NK-92 (cell line): ENCODE measurements around the gene CISD1.

Experiments
- DNase-seq: peaks from one replicate; lab custom pipeline; 2025; ENCODE audit not compliant: unreplicated experiment; lab: John Stamatoyannopoulos, UW

Gene CISD1

DNA sequence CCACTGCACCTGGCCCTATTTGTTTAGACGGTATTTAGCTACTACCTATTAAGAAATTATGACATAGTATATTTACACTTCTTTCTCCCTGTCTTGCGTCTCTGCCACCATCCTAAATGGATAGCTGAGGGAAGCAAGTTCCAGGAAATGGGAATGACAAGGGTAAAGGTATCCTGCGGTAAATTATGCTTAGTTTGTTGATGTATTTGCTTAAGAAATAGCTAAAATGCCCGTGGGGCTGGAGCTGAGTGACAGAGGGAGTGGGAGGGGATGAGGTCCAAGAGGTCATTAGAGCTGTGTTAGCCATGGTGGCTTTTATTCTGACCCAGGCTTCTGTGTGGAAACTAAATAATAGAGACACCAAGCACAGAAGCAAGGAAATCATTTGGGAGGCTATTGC lies 36.9 kb downstream of the CISD1 start:
- DNase-seq = no peak

DNA sequence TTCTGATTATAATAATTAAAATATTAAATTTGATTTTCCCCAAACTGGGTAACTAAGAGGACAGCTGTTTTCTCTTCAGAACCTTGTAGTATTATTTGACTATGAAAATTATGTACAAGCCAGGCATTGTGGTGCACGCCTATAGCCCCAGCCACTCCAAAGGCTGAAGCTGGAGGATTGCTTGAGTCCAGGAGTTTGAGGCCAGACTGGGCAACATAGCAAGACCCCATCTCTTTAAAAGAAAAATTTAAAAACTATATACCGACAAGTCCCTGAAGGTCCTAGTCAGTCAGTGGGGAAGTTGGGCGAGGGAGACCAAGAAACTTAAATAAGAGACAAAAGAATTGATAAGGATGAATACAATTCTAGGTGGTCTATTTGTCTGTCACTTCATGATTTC lies 38.7 kb downstream of the CISD1 start:
- no peak for DNase-seq

DNA sequence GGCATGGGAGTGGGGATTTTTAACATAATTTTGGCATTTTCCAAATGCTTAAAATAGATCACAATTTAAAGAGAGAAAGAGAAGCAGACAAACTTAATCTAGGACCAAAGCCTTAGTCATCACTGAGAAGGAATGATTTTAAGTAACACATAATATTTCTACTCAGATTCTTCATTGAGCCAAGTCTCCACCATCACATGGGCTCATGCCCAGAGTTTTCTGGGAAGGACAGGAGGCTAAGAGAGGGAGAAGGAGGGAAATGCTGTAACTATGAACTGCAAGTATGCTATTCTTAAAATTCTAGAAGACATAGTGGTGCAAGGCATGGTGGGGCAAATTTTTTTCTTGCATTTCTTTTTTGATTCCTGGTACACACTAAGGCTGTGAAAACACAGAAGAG lies 42.1 kb downstream of the CISD1 start:
- DNase-seq = no peak

GRCh38 chr10:58316874-58317273 lies 47.9 kb downstream of the CISD1 start:
- DNase-seq = no peak

DNA sequence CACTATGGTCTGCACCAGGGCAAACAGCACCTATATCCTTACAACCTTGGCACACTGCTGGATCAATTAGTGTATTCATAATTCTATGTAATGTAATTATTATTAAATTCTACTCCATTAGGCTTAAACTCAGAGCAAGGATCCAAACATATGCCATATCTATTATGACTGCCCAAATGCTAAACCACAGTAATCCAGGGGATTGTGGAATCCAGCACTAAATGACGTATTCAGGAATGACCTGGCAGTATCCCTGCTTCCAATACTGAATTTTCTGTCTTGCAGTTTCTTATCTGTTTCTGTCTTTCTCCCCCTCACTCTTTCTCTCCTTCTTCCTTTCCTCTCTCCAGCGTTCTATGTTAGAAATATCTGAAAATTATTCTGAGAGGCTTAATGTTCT lies 49.4 kb downstream of the CISD1 start:
- DNase-seq = no peak

- no peak for DNase-seq
These were observed 50.6 kb downstream of the CISD1 start for GRCh38 chr10:58319599-58319998.

DNA sequence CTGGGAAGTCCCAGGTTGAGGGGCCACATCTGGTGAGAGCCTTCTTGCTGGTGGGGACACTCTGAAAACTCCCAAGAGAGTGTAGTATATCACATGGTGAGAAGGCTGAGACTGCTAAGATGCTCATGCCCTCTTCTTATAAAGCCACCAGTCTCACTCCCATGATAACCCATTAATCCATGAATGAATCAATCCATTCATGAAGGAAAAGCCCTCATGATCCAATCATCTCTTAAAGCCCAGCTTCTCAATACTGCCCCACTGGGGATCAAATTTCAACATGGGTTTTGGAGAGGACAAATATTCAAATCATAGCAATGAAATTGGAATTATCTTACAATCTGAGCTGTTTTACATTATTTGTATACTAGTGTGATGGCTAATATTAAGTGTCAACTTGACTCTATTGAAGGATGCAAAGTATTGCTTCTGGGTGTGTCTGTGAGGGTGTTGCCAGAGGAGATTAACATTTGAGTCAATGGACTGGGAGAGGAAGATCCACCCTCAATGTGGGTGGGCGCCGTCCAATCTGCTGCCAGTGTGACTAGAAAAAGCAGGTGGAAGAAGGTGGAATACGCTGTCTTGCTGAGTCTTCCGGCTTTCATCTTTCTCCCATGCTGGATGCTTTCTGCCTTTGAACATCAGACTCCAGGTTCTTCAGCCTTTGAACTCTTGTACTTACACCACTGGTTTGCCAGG lies 51.5 kb downstream of the CISD1 start:
- DNase-seq = no peak

GRCh38 chr10:58322072-58322834 lies 53.3 kb downstream of the CISD1 start:
- DNase-seq = no peak

- DNase-seq = no peak
These were observed 53.9 kb downstream of the CISD1 start for GRCh38 chr10:58322835-58323209.

- no peak for DNase-seq
These were observed 58.0 kb downstream of the CISD1 start for GRCh38 chr10:58326967-58327381.

GRCh38 chr10:58328233-58328632 lies 59.3 kb downstream of the CISD1 start:
- no peak for DNase-seq

DNA sequence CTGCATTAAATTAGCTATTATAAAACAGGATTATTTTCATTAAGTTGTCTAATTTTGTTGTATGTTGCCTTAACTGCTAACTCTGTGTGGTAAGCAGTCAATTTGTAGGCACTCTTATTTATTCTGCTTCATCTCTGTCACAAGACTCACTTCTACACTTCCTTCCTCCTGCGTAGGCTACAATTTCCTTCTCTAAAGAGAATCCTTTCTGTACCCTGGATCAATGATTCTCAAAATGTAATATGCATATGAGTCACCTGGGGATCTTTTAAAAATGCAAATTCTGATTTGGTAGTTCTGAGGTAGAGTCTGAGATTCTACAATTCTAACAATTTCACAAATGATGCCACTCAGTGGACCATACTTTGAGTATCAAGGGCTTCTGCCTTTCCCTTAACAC lies 61.5 kb downstream of the CISD1 start:
- no peak for DNase-seq

- no peak for DNase-seq
These were observed 62.7 kb downstream of the CISD1 start for GRCh38 chr10:58331646-58332045.

DNA sequence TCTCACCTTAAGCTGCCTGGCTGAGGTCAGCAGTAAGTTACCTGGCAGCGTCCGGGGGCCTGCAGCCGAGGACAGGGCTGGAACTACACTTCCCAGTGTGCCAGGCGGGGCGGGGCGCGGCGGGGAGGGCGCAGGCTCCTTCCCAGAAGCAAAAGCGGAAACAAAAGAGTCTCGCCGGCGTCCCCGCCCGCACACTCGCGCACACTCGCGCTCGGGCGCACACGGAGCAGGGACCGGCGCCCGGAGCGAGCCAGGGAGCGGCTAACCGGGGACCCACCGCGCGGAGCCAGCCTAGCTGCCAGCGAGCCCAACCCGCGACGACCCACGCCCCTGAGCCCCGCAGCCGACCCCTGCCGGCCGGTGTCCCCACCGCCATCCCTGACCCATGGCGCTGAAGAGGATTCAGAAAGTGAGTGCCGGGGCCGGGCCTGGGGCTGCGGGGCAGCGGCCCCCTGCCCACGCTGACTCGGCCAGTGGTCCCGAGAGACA lies 65.9 kb downstream of the CISD1 start, which contains the start of gene UBE2D1:
UBE2D1 (plus strand) TSS at position 190 of the 489 bp plus-strand sequence; CDS start at position 386, 196 bp downstream.
- no peak for DNase-seq

- no peak for DNase-seq
These were observed 66.5 kb downstream of the CISD1 start for GRCh38 chr10:58335306-58336005.

GRCh38 chr10:58336242-58336641 lies 67.3 kb downstream of the CISD1 start:
- no peak for DNase-seq
